Subcutaneous abdominal adipose tissue (tissue), 5 donors: ENCODE measurements around the gene KIF12.
"Not testable (repeated sequence)": the region's sequence is repeated elsewhere in the genome, so short reads cannot be mapped to it uniquely, and the experiment has no call there.

Source experiments
- H3K27ac ChIP-seq: one replicate; pipeline ENCODE4 v1.7.0; 2013; ENCODE audit warnings: low read depth, mild to moderate bottlenecking, inconsistent platforms, low read length, moderate library complexity
- H3K27me3 ChIP-seq, 5 donors: one replicate each; pipeline ENCODE4 v1.7.0; 2013; ENCODE audit warnings: low read length in 5 of 5, inconsistent platforms in 1 of 5; ENCODE audit not compliant: control insufficient read depth in 5 of 5, insufficient read depth in 4 of 5
- H3K36me3 ChIP-seq, 5 donors: one replicate each; pipeline ENCODE4 v1.7.0; 2013; ENCODE audit warnings: low read length in 5 of 5; ENCODE audit not compliant: control insufficient read depth in 5 of 5, insufficient read depth in 5 of 5
- H3K4me1 ChIP-seq, 5 donors: one replicate each; pipeline ENCODE4 v1.7.0; 2013; ENCODE audit warnings: low read length in 5 of 5, mild to moderate bottlenecking in 3 of 5, moderate library complexity in 1 of 5; ENCODE audit not compliant: control insufficient read depth in 5 of 5, insufficient read depth in 5 of 5
- H3K4me3 ChIP-seq, 5 donors: one replicate each; pipeline ENCODE4 v1.7.0; 2013; ENCODE audit warnings: low read length in 5 of 5, low read depth in 1 of 5
- H3K9ac ChIP-seq, 5 donors: one replicate each; pipeline ENCODE4 v1.7.0; 2013; ENCODE audit warnings: low read length in 5 of 5, mild to moderate bottlenecking in 4 of 5, moderate library complexity in 3 of 5
- H3K9me3 ChIP-seq, 5 donors: one replicate each; pipeline ENCODE4 v1.7.0; 2013; ENCODE audit warnings: low read length in 5 of 5; ENCODE audit not compliant: control insufficient read depth in 5 of 5
- donor health status: healthy.
- donor health status: healthy.
- donor health status: healthy.
- donor health status: healthy.
- donor health status: healthy.

Gene KIF12

GRCh38 chr9:114086009-114086408 is 13.1 kb downstream of the KIF12 start:
- Histone ChIP-seq H3K36me3 (no peaks in the 10 kb centered on the region), H3K27ac (no peak overlapping the region), H3K9me3 (no peaks in the 10 kb centered on the region), H3K9ac (no peak overlapping the region), H3K4me1 (peaks cover 0 to 4% (median 0%) of the 10 kb centered on the region in 5 donors), H3K4me3 (no peak overlapping the region), H3K27me3 (peaks cover 0 to 10% (median 10%) of the 10 kb centered on the region in 5 donors)

GRCh38 chr9:114085387-114085789 is 13.7 kb downstream of the KIF12 start:
- Histone ChIP-seq H3K27me3 (peaks cover 0 to 10% (median 7%) of the 10 kb centered on the region in 5 donors), H3K9ac (no peak overlapping the region), H3K27ac (no peak overlapping the region), H3K4me3 (no peak overlapping the region), H3K9me3 (no peaks in the 10 kb centered on the region), H3K36me3 (no peaks in the 10 kb centered on the region), H3K4me1 (peaks cover 0 to 4% (median 0%) of the 10 kb centered on the region in 5 donors)

DNA sequence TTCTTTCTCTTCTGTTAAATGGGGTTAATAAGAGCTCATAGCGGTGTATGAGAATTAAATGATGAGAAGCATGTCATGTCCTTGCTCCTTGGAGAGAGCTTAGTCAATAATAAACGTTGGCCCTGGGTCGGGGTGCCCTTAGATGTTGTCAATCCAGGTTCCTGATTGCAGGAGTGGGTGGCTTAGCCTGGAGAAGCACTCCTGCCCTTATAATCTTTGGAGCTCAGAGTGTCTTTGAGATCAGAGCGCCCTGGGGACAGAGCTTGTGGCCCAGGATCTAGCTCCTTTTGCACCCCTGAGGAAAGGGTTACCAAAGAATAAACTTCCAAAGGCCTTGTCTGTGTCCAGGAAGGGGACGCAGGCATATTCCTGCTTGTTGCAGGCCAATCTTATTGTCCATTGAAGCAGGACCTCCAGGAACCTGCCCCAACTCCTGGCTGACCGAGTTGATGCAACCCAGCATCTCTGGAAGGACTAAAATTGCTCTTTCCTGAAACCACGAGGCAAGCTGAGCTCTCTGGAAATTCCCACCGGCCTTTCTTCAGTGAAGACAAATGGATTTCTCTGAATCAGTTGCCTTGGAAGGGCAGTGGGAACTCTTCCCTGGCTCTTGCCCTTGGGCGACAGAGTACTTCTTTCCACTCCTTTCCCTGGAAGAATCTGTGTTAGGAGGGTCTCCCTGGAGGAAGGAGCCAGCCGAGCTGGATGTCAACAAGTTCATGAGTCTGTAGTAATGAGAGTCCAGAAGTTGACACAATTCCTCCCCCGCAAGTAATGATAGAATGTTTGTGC is 14.6 kb downstream of the KIF12 start:
- H3K9ac ChIP-seq = no peak overlapping the region
- no peak overlapping the region for H3K27ac ChIP-seq

DNA sequence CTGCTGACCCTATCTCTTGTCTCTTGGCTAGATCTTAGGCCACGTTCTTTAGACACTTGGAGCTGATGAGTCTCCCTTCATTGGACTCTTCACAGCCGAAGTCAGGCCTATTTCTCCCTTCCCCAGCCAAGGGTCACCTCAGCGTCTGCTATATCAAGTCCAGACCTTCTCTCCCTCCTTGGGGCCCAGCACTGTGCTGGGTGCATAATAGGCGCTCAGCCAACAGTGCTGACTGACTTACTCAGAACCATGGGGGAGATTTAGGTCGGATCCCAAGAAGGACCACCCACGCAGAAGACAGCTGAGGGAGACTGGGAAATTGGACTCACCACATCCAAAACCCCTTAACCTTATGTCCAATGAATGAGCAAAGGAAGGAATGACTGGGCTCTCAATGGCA is 15.4 kb downstream of the KIF12 start:
- H3K9ac ChIP-seq = no peak overlapping the region
- H3K4me3 ChIP-seq = no peak overlapping the region
- H3K27me3 ChIP-seq = peaks cover 0 to 7% (median 3%) of the 10 kb centered on the region in 5 donors
- H3K9me3 ChIP-seq = no peaks in the 10 kb centered on the region
- H3K4me1 ChIP-seq = peaks cover 0 to 4% (median 0%) of the 10 kb centered on the region in 5 donors
- H3K27ac ChIP-seq = no peak overlapping the region
- H3K36me3 ChIP-seq = no peaks in the 10 kb centered on the region

More for the DNA sequence above, 14.6 kb downstream of the KIF12 start:
- H3K4me3 ChIP-seq = no peak overlapping the region
- H3K4me1 ChIP-seq = peaks cover 0 to 4% (median 0%) of the 10 kb centered on the region in 5 donors
- no peaks in the 10 kb centered on the region for H3K9me3 ChIP-seq
- no peaks in the 10 kb centered on the region for H3K36me3 ChIP-seq
- peaks cover 0 to 8% (median 6%) of the 10 kb centered on the region in 5 donors for H3K27me3 ChIP-seq

DNA sequence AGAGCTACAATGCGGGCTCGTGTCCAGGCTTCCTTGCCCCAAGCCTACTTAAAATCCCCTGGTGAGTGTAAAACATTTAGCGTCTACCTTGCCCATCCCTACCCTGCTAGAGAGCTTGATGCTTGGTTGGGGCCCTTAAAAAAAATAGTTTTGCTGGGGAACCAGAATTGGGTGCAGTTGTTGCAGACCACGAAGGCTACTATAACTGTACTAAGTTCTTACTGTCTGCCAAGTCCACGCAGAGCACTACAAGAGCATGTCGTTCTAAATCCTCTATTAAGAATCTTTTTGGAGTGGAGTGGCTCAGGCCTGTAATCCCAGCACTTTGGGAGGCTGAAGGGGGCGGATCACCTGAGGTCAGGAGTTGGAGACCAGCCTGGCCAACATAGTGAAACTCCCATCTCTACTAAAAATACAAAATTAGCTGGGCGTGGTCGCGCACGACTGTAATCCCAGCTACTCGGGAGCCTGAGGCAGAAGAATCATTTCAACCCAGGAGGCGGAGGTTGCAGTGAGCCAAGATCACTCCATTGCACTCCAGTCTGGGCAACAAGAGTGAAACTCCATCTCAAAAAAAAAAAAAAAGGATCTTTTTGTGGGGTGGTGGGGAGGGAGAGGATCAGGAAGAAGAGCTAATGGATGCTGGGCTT is 16.2 kb downstream of the KIF12 start:
- H3K4me3 ChIP-seq, H3K36me3 ChIP-seq, H3K27ac ChIP-seq, H3K27me3 ChIP-seq, H3K4me1 ChIP-seq, H3K9ac ChIP-seq, H3K9me3 ChIP-seq: not testable (repeated sequence)

DNA sequence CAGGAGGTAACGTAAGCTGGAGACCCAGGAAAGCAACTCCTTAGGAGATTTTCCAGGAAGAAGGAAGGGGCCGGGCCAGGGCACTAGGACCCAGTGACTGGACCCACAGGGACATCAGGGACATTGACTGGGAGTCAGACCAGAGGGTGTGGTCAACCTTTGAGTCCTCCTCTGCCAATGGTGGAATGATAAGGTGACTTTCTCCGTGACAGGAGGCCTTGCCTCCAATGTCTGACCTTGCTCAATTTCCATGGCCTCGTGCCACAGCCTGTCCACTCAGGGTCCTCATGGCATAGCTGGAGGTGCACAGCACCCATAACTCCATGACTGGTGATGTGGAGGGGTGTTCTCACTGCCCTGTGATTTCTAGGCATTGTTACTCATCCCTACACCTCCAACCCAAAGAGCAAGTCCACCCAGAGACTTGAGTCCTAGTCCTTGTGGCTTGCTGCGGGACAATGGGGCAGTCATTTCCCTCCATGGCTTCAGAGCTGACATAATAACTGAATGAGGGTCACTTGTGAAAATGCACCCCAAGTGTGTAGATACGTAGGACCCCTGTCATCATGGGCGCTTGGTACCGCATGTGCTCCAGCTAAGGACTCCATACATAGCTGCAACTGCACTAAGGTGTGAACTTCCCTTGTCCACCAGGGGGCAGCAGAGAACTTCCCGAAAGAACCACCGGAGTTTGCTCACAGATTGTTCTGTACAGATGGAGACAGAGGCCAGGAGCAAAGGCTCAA is 16.9 kb downstream of the KIF12 start:
- H3K4me1 ChIP-seq = peaks cover 0 to 8% (median 0%) of the 10 kb centered on the region in 5 donors
- H3K27ac ChIP-seq = no peak overlapping the region
- no peaks in the 10 kb centered on the region for H3K9me3 ChIP-seq
- no peaks in the 10 kb centered on the region for H3K36me3 ChIP-seq
- H3K4me3 ChIP-seq = no peak overlapping the region
- no peak overlapping the region for H3K9ac ChIP-seq
- H3K27me3 ChIP-seq = peaks cover 9 to 14% (median 12%) of the 10 kb centered on the region in 5 donors

DNA sequence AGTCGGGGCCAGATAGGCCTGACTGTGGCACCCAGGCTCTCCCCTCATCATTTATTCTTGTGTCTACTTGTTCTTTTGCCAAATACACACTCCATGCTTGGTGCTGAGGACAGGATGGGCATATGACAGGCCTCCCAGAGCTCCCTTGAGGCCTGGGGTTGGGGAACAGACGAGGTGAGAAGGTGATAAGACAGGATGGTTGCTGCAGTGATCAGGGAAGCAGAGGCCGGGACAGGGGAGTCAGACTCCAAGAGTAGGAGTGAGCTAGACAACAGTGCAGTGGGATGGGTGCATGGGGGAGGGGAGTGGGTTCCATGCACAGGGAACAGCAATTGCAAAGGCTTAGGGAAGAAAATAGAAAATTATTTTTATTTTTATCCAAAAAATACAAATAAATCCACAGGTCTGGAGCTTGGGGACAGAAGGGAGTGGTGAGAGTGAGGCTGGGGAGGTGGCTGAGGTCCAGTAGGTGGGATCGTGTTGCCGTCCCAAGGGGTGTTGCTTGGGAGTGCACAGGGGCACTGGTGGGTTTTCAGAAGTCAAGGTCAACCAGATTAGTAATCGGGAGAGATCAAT is 17.6 kb downstream of the KIF12 start:
- Histone ChIP-seq H3K4me3 (no peak overlapping the region), H3K9me3 (no peaks in the 10 kb centered on the region), H3K27me3 (peaks cover 14 to 21% (median 17%) of the 10 kb centered on the region in 5 donors), H3K27ac (no peak overlapping the region), H3K9ac (no peak overlapping the region), H3K36me3 (no peaks in the 10 kb centered on the region), H3K4me1 (peaks cover 0 to 8% (median 0%) of the 10 kb centered on the region in 5 donors)

- H3K4me3 ChIP-seq = no peak overlapping the region
- H3K36me3 ChIP-seq = no peaks in the 10 kb centered on the region
- peaks cover 0 to 8% (median 0%) of the 10 kb centered on the region in 5 donors for H3K4me1 ChIP-seq
- H3K9me3 ChIP-seq = no peaks in the 10 kb centered on the region
- H3K9ac ChIP-seq = no peak overlapping the region
- no peak overlapping the region for H3K27ac ChIP-seq
- H3K27me3 ChIP-seq = peaks cover 17 to 24% (median 23%) of the 10 kb centered on the region in 5 donors
These were observed 18.2 kb downstream of the KIF12 start for GRCh38 chr9:114080773-114081440.

GRCh38 chr9:114080195-114080772 is 18.8 kb downstream of the KIF12 start:
- H3K4me1 ChIP-seq = peaks cover 0 to 8% (median 0%) of the 10 kb centered on the region in 5 donors
- H3K4me3 ChIP-seq = no peak overlapping the region
- no peaks in the 10 kb centered on the region for H3K9me3 ChIP-seq
- peaks cover 17 to 25% (median 21%) of the 10 kb centered on the region in 5 donors for H3K27me3 ChIP-seq
- no peak overlapping the region for H3K9ac ChIP-seq
- H3K27ac ChIP-seq = no peak overlapping the region
- no peaks in the 10 kb centered on the region for H3K36me3 ChIP-seq
